Cerebellar cortex (tissue), 1 donor: Measurements from ENCODE around the gene YIPF5.

ENCODE experiments used
- DNase-seq: peaks from one replicate; pipeline ENCODE4 v3.0.0-alpha.2; 2015; ENCODE audit warnings: low spot score

YIPF5 gene

DNA sequence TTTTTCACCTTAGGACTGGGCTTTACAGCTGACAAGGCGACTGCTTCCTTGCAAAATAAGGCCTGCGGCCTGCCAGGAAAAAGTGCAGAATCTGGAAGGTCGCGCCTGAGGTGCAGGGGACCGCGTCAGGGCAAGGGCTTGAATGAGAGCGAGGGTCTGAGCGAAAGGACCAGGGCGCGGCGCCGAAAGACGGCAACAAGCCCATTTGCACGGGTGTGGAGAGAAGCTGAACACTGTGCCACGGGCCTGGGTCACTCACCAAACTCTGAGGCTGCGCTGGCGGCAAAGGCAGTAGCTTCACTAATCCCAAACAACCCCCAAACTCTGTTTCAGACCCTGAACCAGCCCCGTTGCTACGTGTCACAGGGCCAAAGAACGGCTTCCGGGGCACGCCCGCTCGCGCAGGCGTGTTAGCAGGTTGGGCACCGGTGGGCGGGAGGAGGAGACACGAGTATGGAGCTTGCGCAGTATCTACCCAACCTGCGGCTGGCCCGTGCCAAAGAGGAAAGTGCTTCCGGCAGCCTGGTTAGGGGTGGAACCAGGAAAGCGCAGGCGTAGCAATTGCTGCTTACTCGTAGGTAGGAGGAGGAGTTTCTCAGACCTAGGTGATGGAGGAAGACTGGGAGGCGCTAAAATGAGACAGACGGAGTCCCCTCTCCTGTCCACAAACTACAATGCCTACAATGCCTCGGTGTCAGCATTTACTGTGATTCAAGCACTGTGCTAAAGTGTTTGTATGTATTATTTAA, at the start of gene YIPF5, which contains the start of gene KCTD16:
Gene YIPF5 (minus strand): TSS at position 384 of the 749 bp plus-strand sequence. CDS start 704 bp downstream, outside the sequence.
Gene KCTD16 (plus strand): TSS at position 598 of the 749 bp plus-strand sequence.
- DNase-seq: peak; percentile 99

DNA sequence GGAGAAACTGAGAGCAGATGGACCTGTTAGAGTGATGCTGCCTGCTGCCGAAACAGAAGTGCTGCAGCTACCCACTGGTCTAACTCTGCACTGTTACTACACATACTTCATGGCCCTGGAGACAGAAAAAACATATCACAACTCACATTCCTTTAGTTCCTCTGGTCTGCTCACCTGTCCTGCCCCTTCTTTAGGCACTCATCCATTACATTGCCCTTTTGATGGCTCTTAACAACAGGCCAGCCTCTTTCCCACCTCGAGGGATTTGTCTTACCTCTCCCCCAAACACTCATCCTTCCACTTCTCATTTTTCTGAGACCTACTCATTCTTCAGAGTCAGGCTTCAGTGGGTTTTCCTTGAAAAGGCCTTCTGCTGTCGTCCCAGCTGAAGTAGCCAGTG, 49.4 kb upstream of the YIPF5 start:
- DNase-seq: no peak

DNA sequence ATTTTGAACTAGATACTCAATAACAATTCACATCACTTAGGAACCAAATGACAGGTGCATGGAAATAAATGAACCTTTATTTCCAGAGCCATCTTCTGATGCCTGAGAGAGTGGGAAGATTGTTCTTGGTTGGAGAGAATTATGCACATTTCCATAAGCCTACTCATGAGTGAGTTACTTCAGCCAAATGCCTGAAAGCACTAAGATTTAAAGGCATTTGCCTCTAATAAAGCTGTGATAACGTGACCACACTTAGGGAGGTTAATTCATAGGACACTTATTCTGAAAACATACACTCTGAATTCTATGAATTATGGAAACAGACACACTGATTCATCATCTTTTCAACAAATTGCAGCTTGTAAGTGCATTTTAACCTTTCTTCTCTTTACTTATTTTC, 40.2 kb upstream of the YIPF5 start:
- DNase-seq: no peak

DNA sequence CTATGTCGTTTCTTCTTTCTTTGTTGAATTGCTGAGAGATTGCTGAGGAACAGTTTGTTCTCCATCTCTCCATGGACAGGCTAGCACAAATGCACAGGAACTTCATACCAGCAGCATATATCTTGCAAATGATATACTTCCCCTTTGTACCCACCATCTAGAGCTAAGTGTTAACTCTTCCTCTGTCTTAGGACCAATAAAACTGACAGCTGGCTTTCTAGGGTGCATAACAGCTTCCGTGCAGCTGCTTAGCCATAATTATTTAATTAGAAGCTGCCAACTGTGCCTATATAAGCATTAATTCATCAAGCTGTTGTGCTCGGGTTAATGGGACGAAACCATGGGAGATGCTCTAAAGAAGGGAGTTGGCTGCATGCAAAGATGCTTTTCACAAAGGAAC, 38.9 kb upstream of the YIPF5 start:
- no peak for DNase-seq

DNA sequence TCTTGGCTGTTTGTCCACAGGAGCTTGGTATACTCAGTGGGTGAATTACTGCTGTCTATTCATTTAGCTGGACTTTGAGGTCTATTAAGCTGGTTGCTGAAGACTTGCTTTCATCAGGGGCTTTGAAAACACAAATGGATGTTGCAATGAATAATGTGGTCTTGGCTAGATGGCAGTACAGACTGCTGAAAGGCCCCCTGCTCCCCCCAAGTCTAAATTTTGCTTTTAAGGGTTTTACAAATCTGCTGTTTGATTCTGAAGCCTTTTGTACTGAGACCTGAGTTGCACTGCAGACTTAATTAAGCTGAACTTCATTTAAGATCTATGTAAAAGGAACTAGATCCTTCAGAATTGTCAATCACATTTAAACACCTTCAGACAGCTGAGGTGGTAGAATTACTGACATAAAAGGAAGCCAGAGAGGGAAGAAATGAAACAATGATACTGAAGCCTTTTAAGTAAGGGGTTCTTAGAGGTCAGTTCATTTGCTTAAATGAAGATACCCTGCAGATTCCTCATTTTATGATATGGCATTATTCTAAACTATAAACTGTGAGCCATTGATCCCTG, 37.5 kb upstream of the YIPF5 start:
- DNase-seq: no peak

DNA sequence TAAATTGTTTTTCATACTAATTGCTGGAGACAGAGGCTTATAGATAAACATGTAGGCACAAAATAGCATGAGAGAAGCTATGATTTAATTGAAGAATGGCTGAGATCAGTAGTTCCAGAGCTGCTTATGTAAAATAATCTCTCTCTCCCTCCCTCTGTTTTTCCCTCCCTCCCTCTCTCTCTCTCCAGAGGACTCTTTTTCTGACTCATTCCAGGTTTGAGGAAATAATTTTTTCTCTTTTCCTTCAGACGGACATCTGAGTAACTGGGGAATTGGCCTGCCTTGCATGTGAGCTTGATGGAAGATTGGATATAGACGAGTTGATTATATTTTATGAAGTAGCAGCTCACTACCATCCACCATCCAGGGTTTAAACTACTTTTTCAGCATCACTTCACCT, 35.7 kb upstream of the YIPF5 start:
- no peak for DNase-seq

DNA sequence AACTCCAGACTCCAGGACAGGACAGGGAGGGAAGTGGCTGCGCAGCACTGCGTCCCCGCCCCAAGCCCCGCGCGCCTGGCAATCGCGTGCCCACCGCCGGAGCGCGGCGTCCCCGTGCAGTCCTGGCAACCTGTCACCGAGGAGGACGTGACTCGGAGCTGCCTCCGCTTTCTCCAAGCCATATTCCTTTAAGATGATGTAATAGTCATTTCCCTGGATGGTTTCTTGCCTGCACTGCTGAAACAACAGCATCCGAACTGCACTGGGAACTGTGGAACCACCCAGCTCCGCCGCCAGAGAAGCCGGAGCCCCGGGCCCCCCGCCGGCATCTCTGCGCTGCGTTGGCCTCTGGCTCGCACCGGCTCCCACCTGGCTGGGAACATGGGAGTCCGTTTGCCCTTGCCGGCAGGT, 34.7 kb upstream of the YIPF5 start:
- no peak for DNase-seq

DNA sequence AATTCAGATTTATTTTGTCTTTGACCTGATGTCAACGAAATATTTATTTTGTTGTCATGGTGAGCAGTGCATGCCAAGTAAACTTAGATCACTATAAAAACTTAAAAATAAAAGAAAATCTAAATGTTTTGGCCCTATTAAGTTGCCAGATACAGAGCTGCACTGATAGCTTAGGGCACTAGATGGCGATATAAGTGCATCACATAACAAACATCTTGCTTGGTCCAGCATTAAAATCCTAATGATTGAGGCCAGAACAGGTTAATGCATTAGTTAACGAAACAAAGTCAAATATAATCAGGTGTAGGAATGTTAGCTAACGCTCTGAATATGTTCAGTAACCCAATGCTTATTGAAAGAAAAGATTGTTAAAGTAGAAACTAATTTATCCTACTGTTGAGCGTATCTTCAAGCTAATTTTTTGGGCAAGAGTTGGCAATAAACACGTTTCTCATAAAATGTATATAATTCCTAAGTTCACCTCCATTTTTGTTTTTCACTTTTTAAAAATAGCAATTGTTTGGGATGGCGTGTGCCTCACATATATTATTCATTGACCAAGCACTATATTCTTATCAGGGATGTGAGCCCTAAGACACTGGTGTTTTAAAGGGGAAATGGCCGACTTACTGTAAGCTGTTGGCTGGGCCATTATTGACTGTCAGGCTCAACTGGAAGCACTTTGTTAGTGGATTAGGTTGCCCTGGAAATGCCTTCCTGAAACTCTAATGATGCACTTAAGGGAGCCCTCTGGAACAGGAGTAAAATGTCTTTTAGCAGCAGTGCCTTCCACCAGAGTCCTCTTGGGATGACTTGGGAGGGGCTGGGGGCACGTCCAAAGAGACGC, 33.5 kb upstream of the YIPF5 start:
- peak; percentile 68 for DNase-seq

DNA sequence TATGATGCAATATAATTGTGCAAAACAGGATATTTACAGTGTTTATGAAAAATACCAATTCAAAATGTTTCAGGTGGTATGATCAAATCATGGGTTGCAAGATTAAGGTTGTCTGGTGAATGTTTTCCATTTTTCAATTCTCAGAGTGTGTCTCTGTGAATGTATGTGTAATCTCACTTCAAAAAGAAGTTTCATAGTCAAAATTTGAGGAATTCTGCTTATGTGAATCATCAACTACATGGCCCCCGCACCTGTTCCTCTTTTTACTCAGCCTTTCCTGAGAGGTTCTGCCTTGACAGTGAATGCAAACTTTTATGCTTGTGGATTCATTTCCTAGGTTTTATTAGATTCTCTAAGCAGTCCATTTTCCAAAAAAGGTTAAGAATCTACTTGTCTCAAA, 32.3 kb upstream of the YIPF5 start:
- DNase-seq: no peak

DNA sequence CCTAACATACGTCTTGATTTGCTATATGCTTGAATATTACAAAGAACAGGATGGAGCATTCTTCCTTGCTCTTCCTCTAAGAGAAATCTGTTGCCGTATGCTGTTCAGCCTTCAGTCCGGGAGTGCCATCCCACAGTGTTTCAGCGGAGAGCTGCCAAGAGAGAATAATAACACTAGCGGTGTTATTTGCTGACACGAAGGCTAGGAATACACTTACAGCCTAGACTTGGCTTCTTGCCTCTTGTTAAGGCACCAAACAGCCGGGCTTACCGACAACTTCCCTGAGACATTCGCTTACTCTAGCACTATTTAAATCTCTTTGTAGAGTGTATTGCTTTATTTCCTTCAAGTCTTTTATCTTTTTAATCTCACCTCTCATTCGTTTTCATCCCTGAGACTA, 31.6 kb upstream of the YIPF5 start:
- peak; percentile 6 for DNase-seq

DNA sequence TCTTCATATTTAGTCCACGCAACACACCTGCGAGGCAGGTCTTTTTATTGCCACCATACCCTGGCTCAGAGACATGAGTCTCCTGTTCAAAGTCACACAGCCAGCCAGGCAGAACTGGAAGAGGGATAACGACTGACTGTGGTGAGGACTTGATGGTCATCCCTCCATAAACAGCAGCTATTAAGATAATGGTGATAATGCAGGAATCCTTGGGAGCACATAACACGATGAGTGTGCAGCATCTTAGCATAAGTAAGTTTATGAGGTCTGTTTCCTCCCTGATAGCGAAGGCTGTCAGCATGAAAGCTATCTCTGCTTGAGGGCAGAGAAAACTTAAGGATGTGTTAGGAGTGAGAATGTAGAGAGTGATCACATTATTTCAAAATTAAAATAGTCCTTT, 31.1 kb upstream of the YIPF5 start:
- DNase-seq: no peak

DNA sequence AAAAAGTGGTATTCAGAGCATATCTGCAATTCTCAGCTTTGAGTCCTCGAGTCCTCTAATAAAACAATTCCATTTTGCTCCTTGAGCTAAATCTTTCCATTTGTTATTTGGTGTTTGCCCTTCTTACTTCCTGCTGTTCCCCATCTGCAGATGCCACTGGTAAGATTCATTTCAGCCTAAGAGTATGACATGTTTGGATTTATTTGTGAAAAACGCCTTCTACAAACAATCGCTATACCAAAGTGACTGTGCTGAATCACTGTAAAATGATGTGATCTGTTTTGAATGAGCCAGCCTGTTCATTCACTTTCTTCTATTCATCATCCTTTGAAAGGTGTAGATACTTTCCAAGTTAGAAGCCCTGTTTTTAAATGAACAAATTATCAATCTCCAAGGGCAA, 27.9 kb upstream of the YIPF5 start:
- DNase-seq: no peak

DNA sequence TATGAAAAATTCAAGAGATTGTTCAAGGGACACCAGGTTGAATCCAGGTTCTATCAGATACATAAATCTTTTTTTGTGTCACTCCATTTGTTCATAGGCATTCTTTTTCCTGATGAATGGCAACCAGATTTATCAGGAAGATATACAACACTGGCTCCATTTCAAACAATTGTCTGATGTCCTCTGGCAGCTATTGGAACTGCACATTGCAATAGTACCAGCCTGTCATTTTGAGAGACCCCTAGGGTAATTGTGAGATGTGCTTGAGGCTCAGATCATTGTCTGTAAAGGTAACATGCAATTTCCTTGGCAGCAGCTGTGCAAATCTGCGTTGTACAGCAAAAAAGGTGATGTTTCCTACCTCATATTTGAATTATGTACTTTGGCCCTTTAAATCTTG, 26.2 kb upstream of the YIPF5 start:
- no peak for DNase-seq

DNA sequence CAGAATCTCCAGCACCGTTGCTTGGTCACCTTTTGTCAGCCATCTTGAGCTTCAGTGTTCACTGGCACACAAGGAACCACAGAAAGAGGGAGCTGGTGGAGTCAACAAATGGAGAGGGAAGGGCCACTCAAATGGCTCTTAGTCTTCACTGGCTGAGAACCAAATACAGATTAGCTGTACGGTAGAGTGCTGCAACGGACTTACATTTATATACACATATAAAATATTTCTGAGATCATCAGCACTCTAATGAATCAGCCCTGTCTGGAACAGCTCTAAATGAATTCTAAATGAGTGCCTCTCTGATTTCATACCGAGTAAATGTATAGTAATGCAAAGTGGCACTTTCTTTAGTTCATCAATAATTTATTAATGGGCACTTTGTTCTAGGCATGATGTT, 25.0 kb upstream of the YIPF5 start:
- no peak for DNase-seq

DNA sequence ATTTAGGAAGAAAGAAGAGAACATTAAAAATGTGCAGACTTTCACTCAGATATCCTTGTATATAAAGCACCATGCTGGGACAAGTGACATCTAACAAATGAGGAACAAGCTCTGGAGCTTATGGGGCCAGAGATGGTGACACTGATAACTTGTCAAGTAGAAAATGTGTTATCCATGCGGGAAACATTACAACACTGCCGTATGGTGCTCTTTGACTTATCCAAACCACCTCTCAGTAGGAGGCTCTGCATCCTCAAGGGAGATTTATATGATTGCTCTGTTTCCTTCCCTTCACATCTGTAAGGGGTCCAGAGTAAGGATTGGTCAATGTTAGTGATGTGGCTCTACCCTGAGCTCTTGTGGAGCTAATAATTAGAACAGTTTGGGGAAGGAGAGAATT, 23.7 kb upstream of the YIPF5 start:
- DNase-seq: no peak

DNA sequence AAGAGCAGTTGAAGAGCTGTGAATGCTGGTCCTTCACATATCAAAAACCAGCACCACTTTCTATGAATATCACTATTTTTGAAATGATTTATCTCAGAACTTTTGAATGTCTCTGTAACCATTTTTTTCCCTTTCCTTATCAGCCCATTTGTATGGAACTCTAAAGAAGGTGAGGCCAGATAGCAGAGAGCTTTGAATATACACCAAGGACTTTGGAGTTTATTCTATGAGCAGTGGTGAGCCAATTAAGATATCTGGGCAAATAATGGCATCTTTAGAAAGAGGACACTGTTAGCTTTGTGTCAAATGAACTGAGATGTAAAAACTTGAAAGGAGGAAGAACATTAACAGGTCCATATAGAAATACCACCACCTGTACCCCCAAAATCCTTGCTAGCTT, 22.2 kb upstream of the YIPF5 start:
- no peak for DNase-seq

DNA sequence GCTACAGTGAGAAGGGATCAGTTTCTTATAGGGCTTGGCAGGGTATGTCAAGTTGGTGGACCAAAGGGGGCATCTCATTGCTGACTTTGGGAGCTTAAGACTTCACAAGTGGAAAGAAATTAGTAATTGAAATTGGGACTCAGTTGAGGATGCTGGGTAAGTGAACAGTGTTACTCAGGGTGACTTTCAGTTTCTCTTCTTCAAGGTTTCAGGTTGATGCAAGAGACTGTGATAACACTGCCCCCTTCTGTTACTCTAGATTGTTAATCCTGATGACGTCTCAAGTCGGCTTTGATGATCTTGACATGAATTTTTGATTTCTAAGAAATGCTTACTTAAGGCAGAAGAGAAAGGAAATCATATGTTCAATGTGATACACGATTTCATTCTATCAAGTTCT, 21.5 kb upstream of the YIPF5 start:
- DNase-seq: peak; percentile 25

DNA sequence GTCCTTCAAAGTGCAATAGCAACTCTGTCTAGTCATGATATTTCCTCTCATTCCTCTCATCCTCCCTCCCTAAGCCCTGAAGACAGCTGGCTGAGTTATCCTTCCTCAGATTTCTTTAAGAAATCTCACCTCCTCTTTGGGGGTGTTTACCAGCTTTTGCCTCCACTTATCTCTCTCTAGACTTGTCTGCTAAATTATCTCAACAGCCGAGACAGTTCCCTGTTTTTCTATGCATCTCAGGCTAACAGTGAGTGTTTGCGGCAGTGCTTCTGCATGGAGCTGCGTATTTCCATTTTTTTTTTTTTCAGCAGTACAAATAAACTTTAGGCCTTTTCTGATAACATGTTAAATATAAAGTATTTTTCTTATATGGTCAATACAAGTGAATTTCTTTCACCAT, 21.1 kb upstream of the YIPF5 start:
- no peak for DNase-seq

DNA sequence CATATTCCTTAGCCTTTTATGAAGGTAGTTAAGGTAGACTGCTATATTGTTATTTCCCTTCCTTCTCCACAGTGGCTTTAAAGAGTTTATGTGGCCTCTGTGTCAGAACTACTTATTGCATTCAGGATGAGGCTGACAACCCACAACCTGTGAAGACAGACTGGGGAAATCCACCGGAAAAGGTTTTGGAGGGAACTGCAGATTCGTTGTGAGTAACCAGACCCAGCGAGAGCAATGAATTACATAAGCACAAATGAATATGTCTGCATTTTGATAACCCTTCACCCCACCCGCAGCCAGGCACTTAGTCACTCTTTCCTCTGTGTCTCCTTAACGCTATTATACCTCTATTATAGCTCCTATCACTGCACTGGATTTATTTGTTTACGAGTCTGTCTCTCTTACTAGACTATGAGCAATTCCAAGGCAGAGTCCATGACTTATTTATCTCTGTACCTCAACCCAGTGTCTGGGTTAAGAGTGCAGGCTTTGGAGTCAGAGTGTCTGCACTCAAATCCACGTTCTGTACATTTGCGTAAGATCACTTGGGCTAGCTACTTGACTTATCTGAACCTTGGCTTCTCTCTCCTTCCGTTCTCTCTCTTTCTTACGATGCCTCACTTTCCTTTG, 19.5 kb upstream of the YIPF5 start:
- no peak for DNase-seq

DNA sequence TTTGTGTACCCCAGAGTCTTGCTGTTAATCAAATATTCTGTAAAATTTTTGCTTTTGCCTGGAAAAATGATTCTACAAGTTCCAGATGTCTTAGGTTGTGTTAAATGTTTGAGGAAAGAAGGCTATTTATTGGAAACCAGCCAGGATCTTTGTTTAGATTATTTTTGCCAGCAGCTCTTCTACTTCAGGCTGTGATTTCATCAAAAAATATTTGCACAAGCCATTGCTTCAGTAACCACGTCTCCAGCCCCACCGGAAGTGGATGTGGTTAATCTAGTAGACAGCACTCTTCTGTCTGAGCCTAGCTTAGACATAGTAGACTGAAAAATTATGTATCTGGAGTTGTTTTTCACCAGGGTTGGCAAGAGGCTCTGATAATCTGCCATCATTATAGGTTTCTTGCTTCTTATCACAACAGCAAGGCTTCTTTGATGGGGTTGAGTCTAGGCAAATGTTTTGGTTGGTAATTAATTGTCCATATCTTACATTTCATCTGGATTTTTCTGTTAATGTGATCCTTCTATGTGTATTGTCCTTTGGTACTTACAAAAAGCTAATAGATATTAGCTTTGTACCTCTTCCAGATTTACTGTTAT, 17.3 kb upstream of the YIPF5 start:
- no peak for DNase-seq

DNA sequence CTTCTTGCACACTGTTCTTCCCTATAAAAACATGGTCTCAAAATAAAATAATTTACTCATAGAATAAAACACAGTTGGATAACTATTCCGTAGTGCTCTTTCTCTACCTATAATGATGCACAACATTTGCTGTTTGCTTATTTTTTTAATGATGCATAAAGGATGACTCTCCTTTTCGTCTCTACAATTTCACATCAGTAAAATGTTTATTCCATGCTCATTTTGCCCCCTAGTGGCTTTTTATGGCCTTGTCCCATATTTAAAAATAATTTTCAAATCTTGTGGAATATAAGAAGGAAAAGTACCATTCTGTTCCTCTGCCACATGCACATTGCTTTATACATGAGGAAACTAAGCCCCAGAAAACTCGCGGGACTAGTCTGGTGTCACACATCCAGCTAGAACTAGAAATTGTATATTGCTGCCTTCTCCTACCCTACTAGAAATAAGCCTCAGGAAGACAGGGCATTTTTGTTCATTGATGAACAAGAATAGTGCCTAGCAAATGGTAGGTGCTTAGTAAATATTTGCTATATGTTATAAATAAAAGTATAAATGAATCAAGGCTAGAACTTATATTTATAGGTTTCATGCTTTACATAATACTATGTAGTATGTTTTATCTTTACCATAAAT, 12.9 kb upstream of the YIPF5 start:
- DNase-seq: peak; percentile 33

DNA sequence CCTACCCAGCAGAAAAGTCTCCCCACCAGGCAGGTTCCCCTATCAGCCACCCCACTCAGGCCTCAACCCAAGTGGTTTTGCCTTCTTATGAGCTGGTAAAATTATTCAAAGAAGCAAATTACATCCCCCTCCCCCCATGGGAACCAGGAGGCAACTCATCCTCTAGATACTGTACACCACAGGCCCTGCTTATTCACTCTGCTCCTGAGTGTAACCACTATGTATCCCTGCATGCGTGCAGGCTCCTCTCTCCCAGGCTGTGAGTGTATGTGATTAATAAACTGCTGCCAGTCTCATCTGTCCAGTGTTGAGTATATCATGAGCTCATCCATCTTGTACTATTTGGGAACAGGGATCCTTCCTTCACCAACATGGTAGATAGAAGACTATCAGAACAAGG, 8.8 kb upstream of the YIPF5 start:
- DNase-seq: no peak
